HG02763 (cell line): ENCODE results near the gene NUDT6.

Source experiments
- ATAC-seq: cut with Tn5 transposase; IDR thresholded peaks from one replicate; pipeline ENCODE4 v1.9.1; 2021; ENCODE audit warnings: mild to moderate bottlenecking, moderate library complexity; ENCODE audit not compliant: unreplicated experiment

NUDT6 gene

GRCh38 chr4:122914938-122915337 lies 7.5 kb downstream of the NUDT6 start:
- no peak for ATAC-seq

DNA sequence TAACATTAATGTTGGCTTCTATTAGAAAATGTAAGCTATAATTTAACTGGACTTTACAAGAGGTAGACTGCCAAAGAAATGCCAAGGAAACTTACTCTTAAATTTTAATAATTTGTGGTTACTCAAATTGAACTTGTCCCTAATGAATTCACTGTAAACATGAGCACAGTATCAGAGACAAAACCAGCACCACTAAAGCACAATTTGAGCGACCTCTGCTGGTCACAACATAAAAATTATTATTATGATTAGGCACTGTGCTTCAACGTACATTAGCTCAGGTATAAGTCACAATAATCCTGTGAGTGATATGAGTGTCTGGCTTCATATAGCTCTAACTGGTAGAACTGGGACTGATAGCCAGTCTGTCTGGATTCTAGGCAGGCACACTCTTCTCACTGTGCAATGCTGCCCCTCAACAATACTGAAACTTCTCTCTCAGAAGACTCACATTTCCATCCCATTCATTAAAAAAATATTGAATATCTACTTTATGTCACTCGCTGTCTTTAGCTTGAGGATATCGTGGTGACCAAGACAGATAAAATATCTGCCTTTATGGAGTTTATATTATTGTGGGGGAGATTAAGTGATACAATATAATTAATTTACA lies 8.0 kb downstream of the NUDT6 start:
- ATAC-seq = peak; percentile 93

DNA sequence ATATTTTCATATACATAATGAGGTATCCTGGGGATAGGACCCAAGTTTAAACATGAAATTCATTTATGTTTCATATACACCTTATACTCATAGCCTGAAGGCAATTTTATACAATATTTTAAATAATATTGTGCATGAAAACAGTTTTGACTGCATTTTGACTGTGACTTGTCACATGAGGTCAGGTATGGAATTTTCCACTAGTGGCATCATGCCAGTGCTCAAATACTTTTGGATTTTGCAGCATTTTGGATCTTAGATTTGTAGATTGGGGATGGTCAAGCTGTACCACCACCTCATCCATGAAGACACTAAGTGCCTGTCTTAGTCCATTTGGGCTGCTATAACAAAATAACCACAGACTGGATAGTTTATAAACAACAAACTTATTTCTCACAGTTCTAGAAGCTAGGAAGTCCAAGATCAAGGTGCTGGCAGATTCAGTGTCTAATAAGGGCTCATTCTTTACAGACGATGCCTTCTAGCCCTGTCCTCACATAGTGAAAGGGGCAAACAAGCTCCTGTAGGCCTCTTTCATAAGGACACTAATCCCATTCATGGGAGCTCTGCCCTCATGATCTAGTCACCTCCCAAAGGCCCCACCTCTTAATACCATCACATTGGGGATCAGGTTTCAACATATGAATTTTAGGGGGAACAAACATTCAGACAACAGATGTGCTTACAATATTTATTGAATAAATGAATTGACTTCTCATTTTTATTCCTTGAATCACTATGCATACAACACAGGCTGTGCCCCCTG lies 9.4 kb downstream of the NUDT6 start:
- ATAC-seq = no peak

DNA sequence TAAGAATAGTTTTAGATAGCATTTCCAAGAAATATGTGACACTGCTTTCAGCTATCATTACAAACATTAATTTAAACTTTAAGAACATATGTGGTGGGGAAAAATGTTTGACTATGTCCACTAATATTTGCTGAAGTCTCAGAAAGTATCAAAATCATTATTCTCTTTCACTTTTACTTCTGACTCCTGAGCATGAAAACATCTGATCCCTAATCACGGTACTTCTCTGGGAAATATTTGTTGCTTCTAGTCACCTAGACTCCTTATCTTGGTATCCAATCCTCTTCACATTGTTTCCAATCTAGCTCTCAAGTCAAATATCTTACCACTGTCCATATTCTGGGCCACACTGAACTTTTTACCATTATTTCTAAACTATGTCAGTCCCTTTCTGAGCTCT lies 10.8 kb downstream of the NUDT6 start:
- ATAC-seq = no peak

DNA sequence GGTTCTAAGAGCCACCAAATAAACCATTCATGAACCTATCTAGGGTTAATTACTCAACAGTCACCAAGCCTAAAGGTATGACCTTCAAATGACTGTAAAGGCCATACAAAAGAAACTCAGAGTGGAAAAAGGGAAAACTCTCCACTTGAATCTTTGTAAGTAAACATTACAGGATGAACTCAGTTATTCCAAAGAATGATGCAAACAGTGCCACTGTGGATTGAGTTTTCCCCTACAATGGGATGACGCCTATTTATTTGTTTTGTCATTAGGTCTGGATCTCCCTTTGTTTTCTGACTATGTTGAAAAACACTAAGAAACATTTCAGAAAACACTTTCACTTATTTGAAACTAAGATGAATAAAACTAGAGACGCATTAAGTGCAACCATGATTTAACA lies 12.7 kb downstream of the NUDT6 start:
- no peak for ATAC-seq

GRCh38 chr4:122908223-122908622 lies 14.2 kb downstream of the NUDT6 start:
- ATAC-seq = no peak

DNA sequence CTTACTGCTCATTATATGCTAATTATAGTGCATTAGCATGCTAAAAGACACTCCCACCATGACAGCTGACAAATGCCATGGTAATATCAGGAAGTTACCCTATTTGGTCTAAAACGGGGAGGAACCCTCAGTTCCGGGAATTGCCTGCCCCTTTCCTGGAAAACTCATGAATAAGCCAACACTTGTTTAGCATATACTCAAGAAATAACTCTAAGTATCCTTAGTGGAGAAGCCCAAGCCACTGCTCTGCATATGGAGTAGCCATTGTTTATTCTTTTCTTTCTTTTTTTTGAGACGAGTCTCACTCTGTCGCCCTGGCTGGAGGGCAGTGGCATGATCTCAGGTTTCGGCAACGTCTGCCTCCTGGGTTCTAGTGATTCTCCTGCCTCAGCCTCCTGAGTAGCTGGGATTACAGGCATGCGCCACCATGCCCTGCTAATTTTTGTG lies 15.5 kb downstream of the NUDT6 start:
- no peak for ATAC-seq

DNA sequence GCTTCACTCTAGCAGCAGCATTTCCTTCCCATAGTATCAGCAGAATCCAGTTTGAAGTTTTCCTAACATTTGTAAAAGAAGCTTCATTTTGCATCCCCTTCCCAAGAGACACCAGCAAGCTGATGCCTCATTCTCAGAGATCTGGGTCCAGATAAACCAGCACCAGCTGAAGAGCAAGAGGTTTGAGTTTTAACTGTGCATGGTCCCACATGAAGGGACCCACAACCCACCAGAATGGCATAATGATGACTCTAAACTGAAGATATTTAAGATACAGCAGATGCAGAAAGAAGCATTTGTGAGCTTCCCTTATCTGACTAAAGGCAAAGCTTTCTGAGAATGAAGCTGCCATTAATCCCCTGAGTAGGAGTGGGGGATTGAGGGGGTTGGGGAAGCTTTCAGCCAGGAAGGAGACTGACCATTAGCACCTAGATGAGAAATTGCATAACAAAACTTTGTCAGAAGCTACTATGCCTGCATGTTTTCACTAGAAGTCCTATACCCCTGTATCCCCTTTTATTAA lies 18.6 kb downstream of the NUDT6 start:
- no peak for ATAC-seq

DNA sequence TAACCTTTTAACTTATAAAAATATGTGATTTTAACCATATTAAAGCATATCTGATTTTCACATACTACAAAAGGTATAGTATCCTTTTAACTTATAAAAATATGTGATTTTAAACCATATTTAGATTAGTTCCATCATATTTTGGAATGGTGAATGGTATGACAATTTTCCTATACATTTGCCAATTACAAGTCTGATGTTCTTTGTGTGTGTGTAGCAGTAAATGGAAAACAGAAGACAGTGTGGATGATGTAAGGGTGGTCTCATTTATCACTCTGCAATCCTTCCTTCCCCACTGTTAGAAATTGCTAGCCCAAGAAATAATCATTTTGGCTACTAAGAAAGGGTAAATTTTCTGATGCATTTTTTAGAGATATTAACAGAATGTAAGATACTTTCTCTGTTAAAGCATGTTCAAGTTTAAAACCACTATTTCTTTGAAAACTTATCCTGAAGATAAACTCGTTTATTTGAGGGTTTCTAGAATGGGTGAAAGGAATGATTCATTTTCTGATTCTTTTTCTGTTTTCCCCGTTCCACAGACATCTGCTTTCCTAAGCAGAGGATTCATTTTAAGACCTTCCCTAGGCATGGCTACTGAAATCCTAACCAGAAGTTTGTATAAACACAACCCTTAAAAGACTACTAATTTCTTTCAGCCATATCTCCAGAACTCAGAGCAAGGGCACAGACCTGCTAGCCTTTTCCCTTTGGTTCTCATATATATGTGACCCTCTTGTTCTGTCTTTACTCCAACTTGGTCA lies 21.0 kb downstream of the NUDT6 start:
- ATAC-seq = no peak

GRCh38 chr4:122900314-122900713 lies 22.1 kb downstream of the NUDT6 start:
- ATAC-seq = no peak

DNA sequence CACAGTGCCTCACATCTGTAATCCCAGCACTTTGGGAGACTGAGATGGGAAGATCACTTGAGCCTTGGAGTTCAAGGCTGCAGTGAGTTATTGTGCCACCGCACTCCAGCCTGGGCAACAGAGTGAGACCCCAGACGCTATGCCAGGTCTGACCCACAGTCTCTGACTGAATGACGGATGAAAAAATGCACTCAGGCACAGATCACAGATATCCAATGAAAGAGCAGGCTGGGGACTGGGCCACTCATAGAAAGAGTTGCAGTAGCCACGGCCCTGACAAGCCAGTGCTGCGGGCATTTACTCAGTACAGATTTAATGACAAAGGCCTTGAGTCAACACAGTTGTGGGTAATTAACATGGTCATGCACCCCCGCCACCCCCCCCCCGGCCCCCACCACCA lies 22.7 kb downstream of the NUDT6 start:
- no peak for ATAC-seq

GRCh38 chr4:122898370-122899150 lies 23.8 kb downstream of the NUDT6 start:
- ATAC-seq = no peak

GRCh38 chr4:122896270-122896669 lies 26.1 kb downstream of the NUDT6 start:
- ATAC-seq = no peak

- no peak for ATAC-seq
Measured at GRCh38 chr4:122895336-122895995, 26.9 kb downstream of the NUDT6 start.

DNA sequence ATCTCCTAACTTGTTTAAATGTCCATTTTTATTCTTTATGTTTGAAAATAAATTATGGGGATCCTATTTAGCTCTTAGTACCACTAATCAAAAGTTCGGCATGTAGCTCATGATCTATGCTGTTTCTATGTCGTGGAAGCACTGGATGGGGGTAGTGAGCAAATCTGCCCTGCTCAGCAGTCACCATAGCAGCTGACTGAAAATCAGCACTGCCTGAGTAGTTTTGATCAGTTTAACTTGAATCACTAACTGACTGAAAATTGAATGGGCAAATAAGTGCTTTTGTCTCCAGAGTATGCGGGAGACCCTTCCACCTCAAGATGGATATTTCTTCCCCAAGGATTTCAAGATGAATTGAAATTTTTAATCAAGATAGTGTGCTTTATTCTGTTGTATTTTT lies 27.6 kb downstream of the NUDT6 start:
- ATAC-seq = no peak

DNA sequence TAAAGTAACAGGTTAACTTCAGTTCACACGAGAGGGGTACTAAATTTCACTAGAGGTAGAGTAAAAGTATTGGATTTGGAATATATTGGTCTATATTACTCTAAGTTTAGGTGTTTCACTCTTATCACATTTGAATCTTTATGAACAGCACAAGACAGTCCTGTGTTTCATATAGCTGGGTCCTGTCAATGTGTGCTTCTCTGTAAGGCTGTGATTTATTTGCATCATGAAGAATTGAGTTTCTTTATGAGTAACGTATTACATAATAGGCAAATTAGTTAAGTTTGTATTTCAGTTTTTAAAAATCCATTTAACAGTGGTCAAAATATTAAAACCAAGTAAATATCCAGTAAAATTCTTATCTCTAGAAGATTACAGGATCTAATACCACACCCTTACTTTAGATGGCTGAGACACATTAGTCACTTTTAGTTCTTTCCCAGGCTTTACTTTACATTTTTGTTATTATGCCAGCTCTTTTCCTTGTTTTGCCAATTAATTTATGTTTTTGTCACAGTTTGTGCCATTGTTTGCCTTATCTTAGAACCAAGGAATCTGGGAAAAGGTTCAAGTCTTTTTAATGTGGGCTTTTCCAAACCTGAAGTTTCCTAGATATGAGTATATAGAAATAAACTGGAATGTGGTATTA lies 32.1 kb downstream of the NUDT6 start:
- ATAC-seq = no peak

GRCh38 chr4:122889726-122890125 lies 32.7 kb downstream of the NUDT6 start:
- no peak for ATAC-seq

DNA sequence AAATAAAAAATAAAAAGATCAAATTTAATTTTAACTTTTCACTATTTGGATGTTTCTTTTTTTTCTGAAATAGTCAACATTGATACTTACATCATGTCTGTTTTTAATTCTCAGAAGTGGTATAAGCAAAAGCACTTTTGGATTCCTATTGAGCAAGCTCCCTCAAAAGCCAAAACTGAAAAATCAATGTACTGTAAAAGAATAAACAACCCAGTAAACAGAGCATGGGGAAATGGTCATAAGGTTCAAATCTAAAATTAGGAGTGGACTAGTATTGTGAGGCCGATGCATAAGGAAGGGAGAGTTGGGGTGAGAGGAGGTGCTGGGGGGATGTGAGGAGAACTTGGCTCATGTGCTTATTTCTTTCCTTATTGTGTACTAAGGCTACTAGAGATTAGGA lies 37.9 kb downstream of the NUDT6 start:
- no peak for ATAC-seq

DNA sequence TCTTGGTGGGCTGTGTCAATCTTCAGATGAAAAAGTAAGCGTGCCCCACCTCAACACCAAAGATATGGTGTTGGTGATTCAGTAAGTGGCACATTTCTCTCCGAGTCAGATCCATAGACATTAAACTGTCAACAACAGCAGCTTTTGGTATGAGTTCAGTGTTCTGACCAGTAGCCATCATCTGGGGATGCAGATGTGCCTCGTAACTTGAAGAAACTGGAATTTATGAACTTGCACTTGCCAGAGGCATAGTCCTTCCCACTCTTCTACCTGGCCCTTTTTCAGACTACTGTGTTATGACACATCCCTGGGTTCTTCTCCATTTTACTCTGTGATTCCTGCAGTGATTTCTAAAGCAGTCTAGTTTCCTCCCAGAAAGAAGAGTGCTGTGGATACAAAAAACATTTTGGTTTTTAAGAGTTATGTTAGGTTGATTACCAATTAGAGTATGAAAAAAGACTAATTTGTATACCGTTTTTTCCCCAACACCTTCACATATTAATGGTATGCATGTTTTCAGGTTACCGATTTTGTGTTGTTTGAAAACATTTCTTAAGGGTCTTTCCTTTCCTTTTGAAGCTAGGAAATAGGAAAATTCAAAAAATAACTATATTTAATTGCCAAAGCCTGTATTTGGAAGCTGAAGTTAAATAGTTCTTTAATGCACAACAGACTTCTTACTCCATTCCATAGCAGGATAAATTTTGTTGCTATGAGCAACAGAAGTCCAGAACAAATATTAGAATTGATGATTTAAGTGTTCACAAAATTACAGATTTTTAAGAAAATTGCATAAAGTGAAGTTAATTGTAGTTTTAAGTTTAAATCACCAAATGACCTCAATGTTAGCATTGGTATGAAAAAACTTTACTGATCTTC lies 39.3 kb downstream of the NUDT6 start:
- ATAC-seq = no peak
